H1 (cell line): ENCODE data around the gene VSIR. TPM values are rescaled to one million over a fixed set of nuclear protein-coding genes. Genes with fewer than 3 reads are reported as not detected.
A peak's percentile ranks its signal among the peaks of the same experiment; 100 is the strongest.

ENCODE experiments used
- CTCF ChIA-PET: fragments of 300-600 bp; sonication (Branson Sonifier 250); formaldehyde crosslinking; loops from one replicate; lab custom pipeline; 2021; ENCODE audit not compliant: partially characterized antibody; lab: Charles Lee
- POLR2A ChIA-PET: fragments of 300-600 bp; sonication (Branson Sonifier 250); formaldehyde crosslinking; loops from one replicate; lab custom pipeline; 2021; ENCODE audit warnings: inconsistent platforms; ENCODE audit not compliant: partially characterized antibody; lab: Charles Lee
- DNase-seq, 2 experiments: peaks; one replicate each; pipeline versions ENCODE4 v3.0.0 to v3.0.0-alpha.2; 2010 to 2022; ENCODE audit warnings: low spot score in 2 of 2, low read depth in 1 of 2, mixed read lengths in 1 of 2
- FAIRE-seq: peaks from 2 replicates; lab custom pipeline; 2011; peaks lifted over from hg19 to GRCh38; lab: Jason Lieb, UNC
- H2AFZ ChIP-seq: 2 replicates; pipeline ENCODE4 v1.8.1; 2012; ENCODE audit warnings: low read length, inconsistent platforms
- H2AK5ac ChIP-seq: 2 replicates; pipeline ENCODE4 v1.6.1; 2013; ENCODE audit warnings: low read depth, low read length
- H2BK120ac ChIP-seq: replicated peaks from 2 replicates; pipeline ENCODE3; 2013; ENCODE audit warnings: low read depth, low read length, inconsistent platforms
- H2BK12ac ChIP-seq: 2 replicates; pipeline ENCODE4 v1.6.1; 2013; ENCODE audit warnings: low read depth, low read length
- H2BK15ac ChIP-seq: 2 replicates; pipeline ENCODE4 v1.6.1; 2013; ENCODE audit warnings: low read length
- H2BK20ac ChIP-seq: 2 replicates; pipeline ENCODE4 v1.6.1; 2013; ENCODE audit warnings: low read length
- H2BK5ac ChIP-seq: 2 replicates; pipeline ENCODE4 v1.6.1; 2013; ENCODE audit warnings: low read depth, low read length
- H3K14ac ChIP-seq: 2 replicates; pipeline ENCODE4 v1.6.1; 2013; ENCODE audit warnings: inconsistent platforms; ENCODE audit not compliant: insufficient read length
- H3K18ac ChIP-seq: 2 replicates; pipeline ENCODE4 v1.6.1; 2013; ENCODE audit warnings: low read length; ENCODE audit errors: extremely low read depth
- H3K23ac ChIP-seq: 2 replicates; pipeline ENCODE4 v1.6.1; 2013; ENCODE audit warnings: inconsistent platforms; ENCODE audit not compliant: insufficient read length
- H3K23me2 ChIP-seq: 2 replicates; pipeline ENCODE4 v1.6.1; 2013; ENCODE audit warnings: low read depth, low read length
- H3K27ac ChIP-seq: 2 replicates; pipeline ENCODE4 v1.6.1; 2011; ENCODE audit warnings: low read depth, low read length, inconsistent platforms
- H3K27me3 ChIP-seq, 4 experiments: replicated peaks in 1 of 4; 1 replicate in 1 of 4; 2 replicates in 3 of 4; pipeline versions ENCODE4 v1.6.1 to v1.8.1; 2011 to 2013; ENCODE audit warnings: low read length in 3 of 4, mild to moderate bottlenecking in 3 of 4, inconsistent platforms in 2 of 4, mixed read lengths in 2 of 4, moderate library complexity in 1 of 4; ENCODE audit not compliant: control insufficient read depth in 3 of 4, insufficient read depth in 3 of 4; ENCODE audit errors: extremely low read depth in 1 of 4
- H3K36me3 ChIP-seq, 4 experiments: 2 replicates each; pipeline versions ENCODE4 v1.6.1 to v1.8.1; 2011 to 2013; ENCODE audit warnings: mild to moderate bottlenecking in 4 of 4, low read length in 3 of 4, moderate library complexity in 2 of 4, control low read depth in 1 of 4, inconsistent platforms in 1 of 4; ENCODE audit not compliant: insufficient read depth in 4 of 4, control insufficient read depth in 2 of 4
- H3K4ac ChIP-seq: replicated peaks from 2 replicates; pipeline ENCODE3; 2013; ENCODE audit warnings: low read length, low read depth, mixed read lengths, inconsistent platforms; ENCODE audit not compliant: insufficient read length
- H3K4me1 ChIP-seq, 4 experiments: replicated peaks in 1 of 4; 1 replicate in 1 of 4; 2 replicates in 3 of 4; pipeline versions ENCODE4 v1.6.1 to v1.8.1; 2011 to 2013; ENCODE audit warnings: low read length in 3 of 4, inconsistent platforms in 2 of 4, mixed read lengths in 1 of 4; ENCODE audit not compliant: insufficient read depth in 4 of 4, control insufficient read depth in 3 of 4
- H3K4me2 ChIP-seq, 2 experiments: 2 replicates each; pipeline versions ENCODE4 v1.6.1 to v1.8.1; 2011 to 2013; ENCODE audit warnings: low read depth in 2 of 2, low read length in 2 of 2, control low read depth in 1 of 2, inconsistent platforms in 1 of 2, mild to moderate bottlenecking in 1 of 2; ENCODE audit not compliant: insufficient read depth in 1 of 2
- H3K4me3 ChIP-seq, 4 experiments: fragments of 200-600, 300-600 bp in 1 of 4; sonication (generic), shearing (Covaris generic), sonication (Bioruptor Twin) in 1 of 4; 2 replicates each; pipeline versions ENCODE4 v1.5.1 to v1.8.1; 2011 to 2016; ENCODE audit warnings: low read length in 4 of 4, low read depth in 3 of 4, control low read depth in 2 of 4, inconsistent platforms in 2 of 4, mild to moderate bottlenecking in 2 of 4, mixed read lengths in 1 of 4, moderate library complexity in 1 of 4; ENCODE audit not compliant: insufficient read depth in 2 of 4; ENCODE audit errors: extremely low read depth in 1 of 4
- H3K56ac ChIP-seq: replicated peaks from 2 replicates; pipeline ENCODE3; 2013; ENCODE audit warnings: low read depth, mild to moderate bottlenecking, mixed read lengths, low read length, inconsistent platforms; ENCODE audit not compliant: insufficient read length
- H3K79me1 ChIP-seq: 2 replicates; pipeline ENCODE4 v1.6.1; 2013; ENCODE audit warnings: low read depth, low read length, control low read depth
- H3K79me2 ChIP-seq, 2 experiments: 2 replicates each; pipeline versions ENCODE4 v1.6.1 to v1.8.1; 2012 to 2013; ENCODE audit warnings: low read length in 2 of 2, mild to moderate bottlenecking in 2 of 2, inconsistent platforms in 1 of 2; ENCODE audit not compliant: insufficient read depth in 2 of 2, control insufficient read depth in 1 of 2
- H3K9ac ChIP-seq, 4 experiments: replicated peaks in 1 of 4; 1 replicate in 1 of 4; 2 replicates in 3 of 4; pipeline versions ENCODE4 v1.6.1 to v1.8.1; 2011 to 2013; ENCODE audit warnings: low read depth in 3 of 4, low read length in 3 of 4, control low read depth in 2 of 4, mild to moderate bottlenecking in 2 of 4, moderate library complexity in 2 of 4, inconsistent platforms in 1 of 4; ENCODE audit errors: extremely low read depth in 1 of 4
- H3K9me3 ChIP-seq, 2 experiments: 2 replicates each; pipeline versions ENCODE4 v1.6.1 to v1.8.1; 2012 to 2013; ENCODE audit warnings: mild to moderate bottlenecking in 2 of 2, moderate library complexity in 2 of 2, control low read depth in 1 of 2, inconsistent platforms in 1 of 2, low read depth in 1 of 2, low read length in 1 of 2, mixed read lengths in 1 of 2; ENCODE audit not compliant: insufficient read depth in 2 of 2
- H4K20me1 ChIP-seq, 2 experiments: replicated peaks in 1 of 2; 2 replicates each; pipeline versions ENCODE3 to v1.8.1; 2011 to 2013; ENCODE audit warnings: inconsistent platforms in 2 of 2, low read length in 2 of 2, mild to moderate bottlenecking in 1 of 2; ENCODE audit not compliant: insufficient read depth in 2 of 2, control insufficient read depth in 1 of 2
- H4K5ac ChIP-seq: 2 replicates; pipeline ENCODE4 v1.6.1; 2013; ENCODE audit warnings: low read length, low read depth, mixed read lengths, inconsistent platforms; ENCODE audit not compliant: insufficient read length
- H4K8ac ChIP-seq: 2 replicates; pipeline ENCODE4 v1.8.0; 2013; ENCODE audit warnings: mild to moderate bottlenecking, moderate library complexity, low read length, inconsistent platforms; ENCODE audit not compliant: insufficient read depth; ENCODE audit errors: extremely low read depth
- H4K91ac ChIP-seq: replicated peaks from 2 replicates; pipeline ENCODE3; 2013; ENCODE audit warnings: low read length, mixed read lengths, inconsistent platforms; ENCODE audit not compliant: insufficient read length
- CBX5 ChIP-seq: fragments of 300-800, 300-1000 bp; sonication (generic); IDR thresholded peaks from 2 replicates; pipeline ENCODE4 v1.7.1; 2016; ENCODE audit warnings: antibody characterized with exemption, low read length, low read depth
- CBX8 ChIP-seq: fragments of 300-800, 300-1000 bp; sonication (generic); IDR thresholded peaks from 2 replicates; pipeline ENCODE4 v1.7.1; 2016; ENCODE audit warnings: low read depth, low read length, borderline replicate concordance
- CHD1 ChIP-seq: IDR thresholded peaks from 2 replicates; pipeline ENCODE4 v1.6.1; 2012; ENCODE audit warnings: low read depth, low read length, improper control_type of control experiment
- HDAC6 ChIP-seq: IDR thresholded peaks from one replicate; pipeline ENCODE4 v1.7.1; 2012; ENCODE audit warnings: low read depth, mild to moderate bottlenecking, inconsistent platforms, low read length, moderate library complexity
- KDM4A ChIP-seq: IDR thresholded peaks from one replicate; pipeline ENCODE4 v1.7.1; 2012; ENCODE audit warnings: low read depth, mild to moderate bottlenecking, moderate library complexity, low read length, inconsistent platforms; ENCODE audit not compliant: severe bottlenecking
- POLR2AphosphoS5 ChIP-seq: IDR thresholded peaks from 2 replicates; pipeline ENCODE4 v1.6.1; 2011; ENCODE audit warnings: low read depth, low read length
- RAD21 ChIP-seq, 2 experiments: IDR thresholded peaks in 1 of 2; conservative IDR thresholded peaks in 1 of 2; 2 replicates each; pipeline ENCODE4 v1.6.1; 2011; ENCODE audit warnings: low read depth in 2 of 2, low read length in 2 of 2, improper control_type of control experiment in 1 of 2, inconsistent platforms in 1 of 2, mild to moderate bottlenecking in 1 of 2, moderate library complexity in 1 of 2
- RBBP5 ChIP-seq: IDR thresholded peaks from 2 replicates; pipeline ENCODE4 v1.7.1; 2012; ENCODE audit warnings: low read depth, mild to moderate bottlenecking, inconsistent platforms, low read length, moderate library complexity, borderline replicate concordance
- SAP30 ChIP-seq: fragments of 300-600 bp; sonication (generic); IDR thresholded peaks from 2 replicates; pipeline ENCODE4 v1.7.1; 2012; ENCODE audit warnings: low read length, moderate library complexity, mild to moderate bottlenecking, inconsistent platforms; ENCODE audit not compliant: insufficient read depth, insufficient replicate concordance
- SIX5 ChIP-seq: IDR thresholded peaks from 2 replicates; pipeline ENCODE4 v1.6.1; 2011; ENCODE audit warnings: mild to moderate bottlenecking, low read depth, low read length
- SP1 ChIP-seq: IDR thresholded peaks from 2 replicates; pipeline ENCODE4 v1.6.1; 2011; ENCODE audit warnings: low read depth, low read length
- WGBS, 2 experiments: shearing (Covaris generic) in 1 of 2; methylation state at CpG; one replicate each; pipeline versions ENCODE4 v1.1.6 to v1.1.7; 2013 to 2015; ENCODE audit warnings: low lambda C conversion rate in 2 of 2, mixed read lengths in 2 of 2, inconsistent platforms in 1 of 2, low coverage in 1 of 2, missing lambda C conversion rate in 1 of 2; ENCODE audit not compliant: insufficient replicate concordance in 2 of 2, insufficient coverage in 1 of 2, insufficient read length in 1 of 2; ENCODE audit errors: extremely low coverage in 1 of 2, missing lambda C conversion rate in 1 of 2; 5-methylcytosine and 5-hydroxymethylcytosine counted together
- polyA plus RNA-seq, 7 experiments: library from polyadenylated mRNA; depleted of rRNA in 3 of 7; stranded (reverse) in 5 of 7; unstranded in 2 of 7; fragments of >200 nt in 5 of 7; fragments of 200-250 nt in 2 of 7; gene quantifications; 1 replicate in 5 of 7; 2 replicates in 1 of 7; 4 replicates in 1 of 7; pipeline versions ENCODE4 v1.2.1 to v1.2.3, GENCODE V29; 2011 to 2013; ENCODE audit warnings: missing spikeins in 2 of 7, mixed read lengths in 2 of 7
- total RNA-seq: library from RNA; stranded (reverse); fragmentation: NEBNext Ultra II Directional; extraction: Animal tissue kit (Norgen Biotek cat#: 25700); gene quantifications from 2 replicates; pipeline ENCODE4 v1.2.1, GENCODE V29; 2021

The VSIR gene
- total and polyA plus RNA-seq, 2 of the 8 experiments (the other 6 are each of a cell fraction or from before 2014, with no cell fraction given), result 0.33 TPM; not detected in 1

DNA sequence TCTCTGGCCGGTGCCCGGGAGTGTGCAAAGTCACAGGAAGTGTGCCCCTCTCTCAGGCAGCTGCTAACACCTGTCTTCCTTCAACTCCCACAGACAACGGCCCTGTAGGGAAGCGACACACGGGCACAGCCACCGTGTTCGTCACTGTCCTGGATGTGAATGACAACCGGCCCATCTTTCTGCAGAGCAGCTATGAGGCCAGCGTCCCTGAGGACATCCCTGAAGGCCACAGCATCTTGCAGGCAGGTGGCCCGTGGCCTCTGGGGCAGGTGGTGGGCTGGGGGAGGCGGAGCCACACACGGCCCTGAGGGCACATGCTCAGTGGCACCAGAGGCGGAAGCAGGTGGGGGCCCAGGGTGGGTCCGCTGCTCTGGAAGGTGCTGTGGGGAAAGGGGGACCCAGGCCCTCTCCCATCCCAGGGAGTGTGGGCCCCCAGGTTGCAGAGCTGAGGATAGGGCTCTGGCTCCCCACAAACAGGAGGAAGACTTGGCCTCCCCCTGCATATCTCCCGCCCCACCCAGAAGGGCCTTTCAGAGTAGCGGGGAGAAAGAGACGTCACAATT lies 60.7 kb downstream of the VSIR start:
- Histone ChIP-seq H3K79me1 (no peaks in the 10 kb centered on the region), H4K20me1 (no peaks in the 10 kb centered on the region), H4K5ac (no peak overlapping the region), H3K14ac (no peak overlapping the region), H4K91ac (no peak overlapping the region), H3K4me3 (no peak overlapping the region), H2BK120ac (no peak overlapping the region), H3K79me2 (no peaks in the 10 kb centered on the region), H2AK5ac (no peak overlapping the region), H3K4me2 (no peak overlapping the region), H3K23me2 (no peaks in the 10 kb centered on the region), H3K18ac (no peak overlapping the region), H3K27me3 (peaks cover 0 to 3% (median 0%) of the 10 kb centered on the region in 4 experiments; a peak in 1 of 7 replicates), H3K27ac (no peak overlapping the region), H3K4ac (no peak overlapping the region), H3K36me3 (no peaks in the 10 kb centered on the region), H2BK20ac (no peak overlapping the region), H2BK12ac (no peak overlapping the region), H3K56ac (no peak overlapping the region), H3K9ac (no peak overlapping the region), H2BK5ac (peak overlapping the region; percentile 10; the same call in 1 of the 2 replicates), H3K23ac (no peak overlapping the region), H4K8ac (no peak overlapping the region; the same call in 1 of the 2 replicates), H2AFZ (no peak overlapping the region), H2BK15ac (no peak overlapping the region), H3K9me3 (no peaks in the 10 kb centered on the region), H3K4me1 (peaks cover 0 to 6% (median 0%) of the 10 kb centered on the region in 4 experiments; a peak in 3 of 7 replicates)
- DNase-seq (no peak), FAIRE-seq (no peak)
- CTCF ChIA-PET, result interaction anchor here (0.7 to 3.3 kb wide), 19 partner anchors 7 to 464 kb away, joined by 3 to 16 read pairs (median 3); partner anchors contain the start of genes C10orf105, SLC29A3 and VSIR
- 87% methylated on average over 15 of the region's 17 CpGs; no CpG with 5 or more reads in 1 of the 2 experiments for WGBS, 2 experiments
- POLR2A ChIA-PET, result no interaction called here
- TF ChIP-seq CBX5 (no peak), POLR2AphosphoS5 (no peak), KDM4A (no peak), CHD1 (no peak), RAD21 (IDR thresholded peaks at IDR 0.05 in 1 of 2, conservative IDR thresholded peaks at IDR 0.05 in 1 of 2; ENCODE audit: low read depth in 2 of 2, low read length in 2 of 2) (no peak), SAP30 (no peak), SP1 (no peak), SIX5 (no peak), HDAC6 (no peak), RBBP5 (no peak), CBX8 (no peak)
